ENCODE data around the gene SCLT1.

DNA sequence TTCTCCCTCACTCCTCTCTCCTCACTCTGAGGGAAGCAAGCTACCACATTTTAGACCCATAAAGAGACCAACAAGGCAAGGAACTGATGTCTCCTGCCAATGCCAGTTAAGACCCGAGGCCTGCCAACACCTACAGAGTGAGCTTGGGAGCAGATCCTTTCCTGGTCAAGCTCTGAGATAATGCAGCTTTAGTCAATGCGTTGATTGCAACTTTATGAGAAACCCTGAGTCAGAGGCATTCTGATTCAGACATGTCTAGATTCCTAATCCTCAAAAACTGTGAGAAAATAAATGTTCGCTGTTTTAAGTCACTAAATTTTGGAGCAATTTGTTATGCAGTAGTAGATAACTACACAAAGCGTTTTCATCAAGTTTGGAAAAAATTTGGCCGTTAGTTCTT lies 168.4 kb downstream of the SCLT1 start:
- no peak for TF ChIP-seq NFIC (IDR thresholded peaks at IDR 0.05)
- no peak for TF ChIP-seq RAD21 (IDR thresholded peaks at IDR 0.05; ENCODE audit: low read depth)
- no peak for TF ChIP-seq TCF12 (IDR thresholded peaks at IDR 0.05; ENCODE audit: low read depth)
- TF ChIP-seq, protein P1, sequence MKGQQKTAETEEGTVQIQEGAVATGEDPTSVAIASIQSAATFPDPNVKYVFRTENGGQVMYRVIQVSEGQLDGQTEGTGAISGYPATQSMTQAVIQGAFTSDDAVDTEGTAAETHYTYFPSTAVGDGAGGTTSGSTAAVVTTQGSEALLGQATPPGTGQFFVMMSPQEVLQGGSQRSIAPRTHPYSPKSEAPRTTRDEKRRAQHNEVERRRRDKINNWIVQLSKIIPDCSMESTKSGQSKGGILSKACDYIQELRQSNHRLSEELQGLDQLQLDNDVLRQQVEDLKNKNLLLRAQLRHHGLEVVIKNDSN (IDR thresholded peaks at IDR 0.05): no peak
- TF ChIP-seq, protein P2, sequence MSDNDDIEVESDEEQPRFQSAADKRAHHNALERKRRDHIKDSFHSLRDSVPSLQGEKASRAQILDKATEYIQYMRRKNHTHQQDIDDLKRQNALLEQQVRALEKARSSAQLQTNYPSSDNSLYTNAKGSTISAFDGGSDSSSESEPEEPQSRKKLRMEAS (IDR thresholded peaks at IDR 0.05): no peak
- no peak for TF ChIP-seq YY1 (IDR thresholded peaks at IDR 0.05; ENCODE audit: low read depth)
- TF ChIP-seq CREB1 (IDR thresholded peaks at IDR 0.05; ENCODE audit: low read depth): no peak
- TF ChIP-seq TAF1 (IDR thresholded peaks at IDR 0.05; ENCODE audit: low read depth): no peak
- no peak for TF ChIP-seq FOXM1 (IDR thresholded peaks at IDR 0.05; ENCODE audit: borderline replicate concordance, low read depth)
- no peak for TF ChIP-seq EP300 (IDR thresholded peaks at IDR 0.05; ENCODE audit: borderline replicate concordance)
- TF ChIP-seq ZBTB7A (IDR thresholded peaks at IDR 0.05; ENCODE audit: low read depth): no peak

All from Ishikawa (cell line).